HepG2 (cell line): Measurements from ENCODE around the gene HNRNPF. TPM values are rescaled to one million over a fixed set of nuclear protein-coding genes. Genes with fewer than 3 reads are reported as not detected.

Experiments used
- CHD4 ChIP-seq: fragments of 200-600 bp; sonication (generic); IDR thresholded peaks from 2 replicates; pipeline ENCODE4 v1.7.0; 2017; ENCODE audit warnings: mild to moderate bottlenecking, low read length, borderline replicate concordance
- FOSL2 ChIP-seq: sonication (generic); formaldehyde crosslinking; IDR thresholded peaks from 2 replicates; pipeline ENCODE4 v1.4.0; 2020; ENCODE audit warnings: missing genetic modification reagents
- FOXA3 ChIP-seq: IDR thresholded peaks from 2 replicates; pipeline ENCODE4 v1.6.1; 2016; ENCODE audit warnings: missing genetic modification reagents, missing compliant biosample characterization
- HMG20B ChIP-seq: conservative IDR thresholded peaks from 2 replicates; pipeline ENCODE4 v1.6.1; 2016; ENCODE audit warnings: missing genetic modification reagents, missing compliant biosample characterization
- JUN ChIP-seq: sonication (generic); formaldehyde crosslinking; IDR thresholded peaks from 2 replicates; pipeline ENCODE4 v1.4.0; 2020; ENCODE audit warnings: mild to moderate bottlenecking, missing genetic modification reagents
- PRDM10 ChIP-seq: sonication (generic); formaldehyde crosslinking; IDR thresholded peaks from 2 replicates; pipeline ENCODE4 v1.4.0; 2020; ENCODE audit warnings: low read depth, missing genetic modification reagents
- RNF219 ChIP-seq: sonication (generic); formaldehyde crosslinking; IDR thresholded peaks from 2 replicates; pipeline ENCODE4 v1.5.0; 2020; ENCODE audit warnings: mild to moderate bottlenecking, missing genetic modification reagents
- SALL2 ChIP-seq: sonication (generic); formaldehyde crosslinking; IDR thresholded peaks from 2 replicates; pipeline ENCODE4 v1.8.1; 2023; ENCODE audit warnings: mild to moderate bottlenecking, missing genetic modification reagents, inconsistent platforms
- SIX4 ChIP-seq: sonication (generic); formaldehyde crosslinking; IDR thresholded peaks from 2 replicates; pipeline ENCODE4 v1.4.0; 2020; ENCODE audit warnings: missing genetic modification reagents
- ZNF318 ChIP-seq: sonication (generic); formaldehyde crosslinking; IDR thresholded peaks from 2 replicates; pipeline ENCODE4 v1.4.0; 2020; ENCODE audit warnings: mild to moderate bottlenecking, missing genetic modification reagents
- ZNF740 ChIP-seq: sonication (generic); formaldehyde crosslinking; IDR thresholded peaks from 2 replicates; pipeline ENCODE4 v1.4.0; 2020; ENCODE audit warnings: missing genetic modification reagents
- ZSCAN5A ChIP-seq: sonication (generic); formaldehyde crosslinking; IDR thresholded peaks from 2 replicates; pipeline ENCODE4 v1.8.0; 2022; ENCODE audit warnings: mild to moderate bottlenecking, missing genetic modification reagents, borderline replicate concordance
- polyA plus RNA-seq, 8 experiments: library from polyadenylated mRNA; depleted of rRNA in 3 of 8; stranded (reverse) in 7 of 8; unstranded in 1 of 8; fragments of >200 nt; fragmentation: Illumina TruSeq in 4 of 8; extraction: Trizol in 4 of 8; gene quantifications; 2 replicates each; pipeline versions ENCODE4 v1.2.1 to v1.2.3, GENCODE V29; 2011 to 2016; ENCODE audit warnings: low read depth in 4 of 8, missing spikeins in 1 of 8, mixed read lengths in 1 of 8; ENCODE audit not compliant: insufficient read depth in 1 of 8
- total RNA-seq, 5 experiments: library from RNA; depleted of rRNA; stranded (reverse); fragments of >200 nt; fragmentation: Illumina TruSeq; extraction: Trizol; gene quantifications; 2 replicates each; pipeline ENCODE4 v1.2.3, GENCODE V29; 2016; ENCODE audit warnings: low read depth in 1 of 5

The HNRNPF gene
- total and polyA plus RNA-seq, 2 of the 13 experiments (the other 11 are each of a cell fraction or from before 2014, with no cell fraction given): 166 to 308 TPM

GRCh38 chr10:43348511-43349312 lies 60.3 kb downstream of the HNRNPF start (continued):
- TF ChIP-seq ZNF318 (CRISPR knock-in tag): no peak
- TF ChIP-seq ZSCAN5A (CRISPR knock-in tag): no peak
- no peak for TF ChIP-seq CHD4
- no peak for TF ChIP-seq HMG20B
- TF ChIP-seq SIX4: no peak
- TF ChIP-seq ZNF740 (CRISPR knock-in tag): no peak
- no peak for TF ChIP-seq FOXA3 (CRISPR knock-in tag)
- TF ChIP-seq RNF219: no peak
- TF ChIP-seq PRDM10 (CRISPR knock-in tag): no peak
- TF ChIP-seq JUN (CRISPR knock-in tag): no peak
- no peak for TF ChIP-seq SALL2 (CRISPR knock-in tag)
- TF ChIP-seq FOSL2 (CRISPR knock-in tag): peak; percentile 14; the same call in 1 of the 2 replicates
